H1 (cell line): Measurements from ENCODE around the gene SEMA7A. TPM values are rescaled to one million over a fixed set of nuclear protein-coding genes. Genes with fewer than 3 reads are reported as not detected.

ENCODE experiments used
- CTCF ChIA-PET: fragments of 300-600 bp; sonication (Branson Sonifier 250); formaldehyde crosslinking; loops from one replicate; lab custom pipeline; 2021; ENCODE audit not compliant: partially characterized antibody; lab: Charles Lee
- POLR2A ChIA-PET: fragments of 300-600 bp; sonication (Branson Sonifier 250); formaldehyde crosslinking; loops from one replicate; lab custom pipeline; 2021; ENCODE audit warnings: inconsistent platforms; ENCODE audit not compliant: partially characterized antibody; lab: Charles Lee
- DNase-seq, 2 experiments: peaks; one replicate each; pipeline versions ENCODE4 v3.0.0 to v3.0.0-alpha.2; 2010 to 2022; ENCODE audit warnings: low spot score in 2 of 2, low read depth in 1 of 2, mixed read lengths in 1 of 2
- FAIRE-seq: peaks from 2 replicates; lab custom pipeline; 2011; peaks lifted over from hg19 to GRCh38; lab: Jason Lieb, UNC
- H2AFZ ChIP-seq: 2 replicates; pipeline ENCODE4 v1.8.1; 2012; ENCODE audit warnings: low read length, inconsistent platforms
- H2AK5ac ChIP-seq: 2 replicates; pipeline ENCODE4 v1.6.1; 2013; ENCODE audit warnings: low read depth, low read length
- H2BK120ac ChIP-seq: replicated peaks from 2 replicates; pipeline ENCODE3; 2013; ENCODE audit warnings: low read depth, low read length, inconsistent platforms
- H2BK12ac ChIP-seq: 2 replicates; pipeline ENCODE4 v1.6.1; 2013; ENCODE audit warnings: low read depth, low read length
- H2BK15ac ChIP-seq: 2 replicates; pipeline ENCODE4 v1.6.1; 2013; ENCODE audit warnings: low read length
- H2BK20ac ChIP-seq: 2 replicates; pipeline ENCODE4 v1.6.1; 2013; ENCODE audit warnings: low read length
- H2BK5ac ChIP-seq: 2 replicates; pipeline ENCODE4 v1.6.1; 2013; ENCODE audit warnings: low read depth, low read length
- H3K14ac ChIP-seq: 2 replicates; pipeline ENCODE4 v1.6.1; 2013; ENCODE audit warnings: inconsistent platforms; ENCODE audit not compliant: insufficient read length
- H3K18ac ChIP-seq: 2 replicates; pipeline ENCODE4 v1.6.1; 2013; ENCODE audit warnings: low read length; ENCODE audit errors: extremely low read depth
- H3K23ac ChIP-seq: 2 replicates; pipeline ENCODE4 v1.6.1; 2013; ENCODE audit warnings: inconsistent platforms; ENCODE audit not compliant: insufficient read length
- H3K23me2 ChIP-seq: 2 replicates; pipeline ENCODE4 v1.6.1; 2013; ENCODE audit warnings: low read depth, low read length
- H3K27ac ChIP-seq: 2 replicates; pipeline ENCODE4 v1.6.1; 2011; ENCODE audit warnings: low read depth, low read length, inconsistent platforms
- H3K27me3 ChIP-seq, 4 experiments: replicated peaks in 1 of 4; 1 replicate in 1 of 4; 2 replicates in 3 of 4; pipeline versions ENCODE4 v1.6.1 to v1.8.1; 2011 to 2013; ENCODE audit warnings: low read length in 3 of 4, mild to moderate bottlenecking in 3 of 4, inconsistent platforms in 2 of 4, mixed read lengths in 2 of 4, moderate library complexity in 1 of 4; ENCODE audit not compliant: control insufficient read depth in 3 of 4, insufficient read depth in 3 of 4; ENCODE audit errors: extremely low read depth in 1 of 4
- H3K36me3 ChIP-seq, 4 experiments: 2 replicates each; pipeline versions ENCODE4 v1.6.1 to v1.8.1; 2011 to 2013; ENCODE audit warnings: mild to moderate bottlenecking in 4 of 4, low read length in 3 of 4, moderate library complexity in 2 of 4, control low read depth in 1 of 4, inconsistent platforms in 1 of 4; ENCODE audit not compliant: insufficient read depth in 4 of 4, control insufficient read depth in 2 of 4
- H3K4ac ChIP-seq: replicated peaks from 2 replicates; pipeline ENCODE3; 2013; ENCODE audit warnings: low read length, low read depth, mixed read lengths, inconsistent platforms; ENCODE audit not compliant: insufficient read length
- H3K4me1 ChIP-seq, 4 experiments: replicated peaks in 1 of 4; 1 replicate in 1 of 4; 2 replicates in 3 of 4; pipeline versions ENCODE4 v1.6.1 to v1.8.1; 2011 to 2013; ENCODE audit warnings: low read length in 3 of 4, inconsistent platforms in 2 of 4, mixed read lengths in 1 of 4; ENCODE audit not compliant: insufficient read depth in 4 of 4, control insufficient read depth in 3 of 4
- H3K4me2 ChIP-seq, 2 experiments: 2 replicates each; pipeline versions ENCODE4 v1.6.1 to v1.8.1; 2011 to 2013; ENCODE audit warnings: low read depth in 2 of 2, low read length in 2 of 2, control low read depth in 1 of 2, inconsistent platforms in 1 of 2, mild to moderate bottlenecking in 1 of 2; ENCODE audit not compliant: insufficient read depth in 1 of 2
- H3K4me3 ChIP-seq, 4 experiments: fragments of 200-600, 300-600 bp in 1 of 4; sonication (generic), shearing (Covaris generic), sonication (Bioruptor Twin) in 1 of 4; 2 replicates each; pipeline versions ENCODE4 v1.5.1 to v1.8.1; 2011 to 2016; ENCODE audit warnings: low read length in 4 of 4, low read depth in 3 of 4, control low read depth in 2 of 4, inconsistent platforms in 2 of 4, mild to moderate bottlenecking in 2 of 4, mixed read lengths in 1 of 4, moderate library complexity in 1 of 4; ENCODE audit not compliant: insufficient read depth in 2 of 4; ENCODE audit errors: extremely low read depth in 1 of 4
- H3K56ac ChIP-seq: replicated peaks from 2 replicates; pipeline ENCODE3; 2013; ENCODE audit warnings: low read depth, mild to moderate bottlenecking, mixed read lengths, low read length, inconsistent platforms; ENCODE audit not compliant: insufficient read length
- H3K79me1 ChIP-seq: 2 replicates; pipeline ENCODE4 v1.6.1; 2013; ENCODE audit warnings: low read depth, low read length, control low read depth
- H3K79me2 ChIP-seq, 2 experiments: 2 replicates each; pipeline versions ENCODE4 v1.6.1 to v1.8.1; 2012 to 2013; ENCODE audit warnings: low read length in 2 of 2, mild to moderate bottlenecking in 2 of 2, inconsistent platforms in 1 of 2; ENCODE audit not compliant: insufficient read depth in 2 of 2, control insufficient read depth in 1 of 2
- H3K9ac ChIP-seq, 4 experiments: replicated peaks in 1 of 4; 1 replicate in 1 of 4; 2 replicates in 3 of 4; pipeline versions ENCODE4 v1.6.1 to v1.8.1; 2011 to 2013; ENCODE audit warnings: low read depth in 3 of 4, low read length in 3 of 4, control low read depth in 2 of 4, mild to moderate bottlenecking in 2 of 4, moderate library complexity in 2 of 4, inconsistent platforms in 1 of 4; ENCODE audit errors: extremely low read depth in 1 of 4
- H3K9me3 ChIP-seq, 2 experiments: 2 replicates each; pipeline versions ENCODE4 v1.6.1 to v1.8.1; 2012 to 2013; ENCODE audit warnings: mild to moderate bottlenecking in 2 of 2, moderate library complexity in 2 of 2, control low read depth in 1 of 2, inconsistent platforms in 1 of 2, low read depth in 1 of 2, low read length in 1 of 2, mixed read lengths in 1 of 2; ENCODE audit not compliant: insufficient read depth in 2 of 2
- H4K20me1 ChIP-seq, 2 experiments: replicated peaks in 1 of 2; 2 replicates each; pipeline versions ENCODE3 to v1.8.1; 2011 to 2013; ENCODE audit warnings: inconsistent platforms in 2 of 2, low read length in 2 of 2, mild to moderate bottlenecking in 1 of 2; ENCODE audit not compliant: insufficient read depth in 2 of 2, control insufficient read depth in 1 of 2
- H4K5ac ChIP-seq: 2 replicates; pipeline ENCODE4 v1.6.1; 2013; ENCODE audit warnings: low read length, low read depth, mixed read lengths, inconsistent platforms; ENCODE audit not compliant: insufficient read length
- H4K8ac ChIP-seq: 2 replicates; pipeline ENCODE4 v1.8.0; 2013; ENCODE audit warnings: mild to moderate bottlenecking, moderate library complexity, low read length, inconsistent platforms; ENCODE audit not compliant: insufficient read depth; ENCODE audit errors: extremely low read depth
- H4K91ac ChIP-seq: replicated peaks from 2 replicates; pipeline ENCODE3; 2013; ENCODE audit warnings: low read length, mixed read lengths, inconsistent platforms; ENCODE audit not compliant: insufficient read length
- ATF3 ChIP-seq: IDR thresholded peaks from 2 replicates; pipeline ENCODE4 v1.6.1; 2011; ENCODE audit warnings: low read depth, mild to moderate bottlenecking, low read length; ENCODE audit not compliant: insufficient read depth
- BACH1 ChIP-seq: IDR thresholded peaks from 2 replicates; pipeline ENCODE4 v1.6.1; 2012; ENCODE audit warnings: low read length, improper control_type of control experiment
- BCL11A ChIP-seq, 2 experiments: IDR thresholded peaks; one replicate each; pipeline ENCODE4 v1.6.1; 2011; ENCODE audit warnings: low read depth in 2 of 2, low read length in 2 of 2, mild to moderate bottlenecking in 2 of 2
- EP300 ChIP-seq, 2 experiments: IDR thresholded peaks; 1 replicate in 1 of 2; 2 replicates in 1 of 2; pipeline ENCODE4 v1.6.1; 2011 to 2012; ENCODE audit warnings: low read depth in 2 of 2, low read length in 2 of 2, mild to moderate bottlenecking in 2 of 2, borderline replicate concordance in 1 of 2, inconsistent platforms in 1 of 2, moderate library complexity in 1 of 2
- GTF2F1 ChIP-seq: IDR thresholded peaks from 2 replicates; pipeline ENCODE4 v1.6.1; 2012; ENCODE audit warnings: low read depth, low read length, improper control_type of control experiment, borderline replicate concordance
- JUND ChIP-seq: IDR thresholded peaks from 2 replicates; pipeline ENCODE4 v1.6.1; 2011; ENCODE audit warnings: mild to moderate bottlenecking, improper control_type of control experiment, low read length
- KDM4A ChIP-seq: IDR thresholded peaks from one replicate; pipeline ENCODE4 v1.7.1; 2012; ENCODE audit warnings: low read depth, mild to moderate bottlenecking, moderate library complexity, low read length, inconsistent platforms; ENCODE audit not compliant: severe bottlenecking
- KDM5A ChIP-seq: fragments of 200-600 bp; IDR thresholded peaks from 2 replicates; pipeline ENCODE4 v1.7.1; 2012; ENCODE audit warnings: mild to moderate bottlenecking, low read length, inconsistent platforms, mixed read lengths
- MAX ChIP-seq: IDR thresholded peaks from 2 replicates; pipeline ENCODE4 v1.6.1; 2012; ENCODE audit warnings: inconsistent platforms
- RBBP5 ChIP-seq: IDR thresholded peaks from 2 replicates; pipeline ENCODE4 v1.7.1; 2012; ENCODE audit warnings: low read depth, mild to moderate bottlenecking, inconsistent platforms, low read length, moderate library complexity, borderline replicate concordance
- SIRT6 ChIP-seq: IDR thresholded peaks from one replicate; pipeline ENCODE4 v1.7.1; 2012; ENCODE audit warnings: low read length, inconsistent platforms
- SRF ChIP-seq: IDR thresholded peaks from 2 replicates; pipeline ENCODE4 v1.6.1; 2011; ENCODE audit warnings: mild to moderate bottlenecking, low read depth, low read length, moderate library complexity
- TAF1 ChIP-seq: IDR thresholded peaks from 2 replicates; pipeline ENCODE4 v1.6.1; 2011; ENCODE audit warnings: mild to moderate bottlenecking, low read depth, low read length
- TEAD4 ChIP-seq: IDR thresholded peaks from 2 replicates; pipeline ENCODE4 v1.6.1; 2012; ENCODE audit warnings: low read depth, low read length, inconsistent platforms, mixed read lengths
- WGBS, 2 experiments: shearing (Covaris generic) in 1 of 2; methylation state at CpG; one replicate each; pipeline versions ENCODE4 v1.1.6 to v1.1.7; 2013 to 2015; ENCODE audit warnings: low lambda C conversion rate in 2 of 2, mixed read lengths in 2 of 2, inconsistent platforms in 1 of 2, low coverage in 1 of 2, missing lambda C conversion rate in 1 of 2; ENCODE audit not compliant: insufficient replicate concordance in 2 of 2, insufficient coverage in 1 of 2, insufficient read length in 1 of 2; ENCODE audit errors: extremely low coverage in 1 of 2, missing lambda C conversion rate in 1 of 2; 5-methylcytosine and 5-hydroxymethylcytosine counted together
- polyA plus RNA-seq, 7 experiments: library from polyadenylated mRNA; depleted of rRNA in 3 of 7; stranded (reverse) in 5 of 7; unstranded in 2 of 7; fragments of >200 nt in 5 of 7; fragments of 200-250 nt in 2 of 7; gene quantifications; 1 replicate in 5 of 7; 2 replicates in 1 of 7; 4 replicates in 1 of 7; pipeline versions ENCODE4 v1.2.1 to v1.2.3, GENCODE V29; 2011 to 2013; ENCODE audit warnings: missing spikeins in 2 of 7, mixed read lengths in 2 of 7
- total RNA-seq: library from RNA; stranded (reverse); fragmentation: NEBNext Ultra II Directional; extraction: Animal tissue kit (Norgen Biotek cat#: 25700); gene quantifications from 2 replicates; pipeline ENCODE4 v1.2.1, GENCODE V29; 2021

SEMA7A gene
- total and polyA plus RNA-seq, 2 of the 8 experiments (the other 6 are each of a cell fraction or from before 2014, with no cell fraction given): 10.7 to 15.0 TPM

GRCh38 chr15:74368121-74368520 is 65.6 kb downstream of the SEMA7A start:
- H3K79me1 ChIP-seq: no peaks in the 10 kb centered on the region
- H2AFZ ChIP-seq: no peak overlapping the region
- H3K56ac ChIP-seq: no peak overlapping the region
- peaks cover 0 to 16% (median 10%) of the 10 kb centered on the region in 4 experiments; a peak in 5 of 7 replicates for H3K27me3 ChIP-seq
- no peak overlapping the region for H3K4me3 ChIP-seq
- H2BK15ac ChIP-seq: no peak overlapping the region
- H3K4ac ChIP-seq: no peak overlapping the region
- DNase-seq (no peak), FAIRE-seq (no peak)
- no peak overlapping the region for H3K18ac ChIP-seq
- H4K20me1 ChIP-seq: no peaks in the 10 kb centered on the region
- no peak overlapping the region for H2AK5ac ChIP-seq
- H3K23ac ChIP-seq: no peak overlapping the region
- H3K4me1 ChIP-seq: peaks cover 3 to 13% (median 9%) of the 10 kb centered on the region in 4 experiments
- no peaks in the 10 kb centered on the region for H3K79me2 ChIP-seq
- no peak overlapping the region for H3K27ac ChIP-seq
- H4K8ac ChIP-seq: no peak overlapping the region
- H3K23me2 ChIP-seq: peaks cover 6% of the 10 kb centered on the region; the same call in 1 of the 2 replicates
- no peak overlapping the region for H4K91ac ChIP-seq
- TF ChIP-seq BCL11A (IDR thresholded peaks at IDR 0.05; ENCODE audit: low read depth in 2 of 2, low read length in 2 of 2) (no peak), ATF3 (no peak), EP300 (IDR thresholded peaks at IDR 0.05; ENCODE audit: borderline replicate concordance in 1 of 2, low read depth in 2 of 2, low read length in 2 of 2) (no peak), MAX (no peak), TEAD4 (no peak), JUND (no peak), SIRT6 (no peak), KDM4A (no peak), TAF1 (no peak), BACH1 (no peak), RBBP5 (no peak), GTF2F1 (no peak), SRF (no peak), KDM5A (no peak)
- H4K5ac ChIP-seq: no peak overlapping the region
- 88% methylated on average over 3 of the region's 3 CpGs; no CpG with 5 or more reads in 1 of the 2 experiments for WGBS, 2 experiments
- H3K9me3 ChIP-seq: no peaks in the 10 kb centered on the region
- no peak overlapping the region for H2BK20ac ChIP-seq
- no peak overlapping the region for H2BK12ac ChIP-seq
- ChIA-PET POLR2A (interaction anchor here (1.6 kb wide), 1 partner anchor 8 kb away, joined by 4 read pairs; no protein-coding TSS in a partner anchor), CTCF (interaction anchor here (1.0 to 36.8 kb wide), 9 partner anchors 8 to 400 kb away, joined by 3 to 1311 read pairs (median 4); partner anchors contain the start of gene SEMA7A)
- no peak overlapping the region for H3K4me2 ChIP-seq
- H2BK120ac ChIP-seq: no peak overlapping the region
- H2BK5ac ChIP-seq: no peak overlapping the region
- no peak overlapping the region for H3K14ac ChIP-seq
- no peak overlapping the region for H3K9ac ChIP-seq
- H3K36me3 ChIP-seq: no peaks in the 10 kb centered on the region
